Measurements from ENCODE around the gene CPA1.
A peak's percentile ranks its signal among the peaks of the same experiment; 100 is the strongest.

CPA1 gene

DNA sequence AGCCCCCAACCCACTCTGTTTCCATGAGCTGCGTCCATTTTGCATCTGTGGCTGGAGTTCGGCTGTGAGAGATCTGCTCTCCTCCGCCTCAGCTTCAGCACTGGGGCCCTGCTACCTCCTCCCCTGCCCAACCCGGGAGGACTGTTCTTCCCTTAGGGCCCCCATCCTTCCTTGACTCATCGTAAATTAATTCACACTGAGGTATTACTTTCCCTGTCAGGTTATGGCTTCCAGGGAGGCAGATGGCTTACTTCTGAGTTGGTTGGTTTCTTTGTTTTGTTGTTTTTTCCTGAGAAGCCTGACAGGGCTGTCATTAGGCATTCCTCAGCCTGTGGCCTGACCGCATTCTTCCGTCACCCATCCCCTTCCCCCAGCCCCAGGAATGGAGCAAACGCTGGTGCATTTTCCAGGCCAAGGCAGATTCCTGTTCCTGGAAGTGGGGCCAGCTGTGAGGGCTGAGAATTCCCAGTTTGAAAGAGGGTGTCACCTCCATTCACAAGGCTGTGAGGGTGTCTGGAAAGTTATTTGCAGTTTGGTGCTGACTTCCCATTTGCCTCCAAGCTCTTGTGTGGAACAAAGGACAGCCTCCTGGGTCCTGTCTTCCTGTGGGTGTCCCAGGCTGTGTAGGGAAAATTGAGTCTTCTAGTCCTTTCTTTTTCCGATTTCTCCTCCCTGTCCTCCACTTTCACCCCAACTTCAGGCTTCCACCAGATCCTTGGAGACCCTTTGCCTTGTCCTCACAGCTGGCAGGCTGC, 24.0 kb upstream of the CPA1 start:
- no peak for DNase-seq

DNA sequence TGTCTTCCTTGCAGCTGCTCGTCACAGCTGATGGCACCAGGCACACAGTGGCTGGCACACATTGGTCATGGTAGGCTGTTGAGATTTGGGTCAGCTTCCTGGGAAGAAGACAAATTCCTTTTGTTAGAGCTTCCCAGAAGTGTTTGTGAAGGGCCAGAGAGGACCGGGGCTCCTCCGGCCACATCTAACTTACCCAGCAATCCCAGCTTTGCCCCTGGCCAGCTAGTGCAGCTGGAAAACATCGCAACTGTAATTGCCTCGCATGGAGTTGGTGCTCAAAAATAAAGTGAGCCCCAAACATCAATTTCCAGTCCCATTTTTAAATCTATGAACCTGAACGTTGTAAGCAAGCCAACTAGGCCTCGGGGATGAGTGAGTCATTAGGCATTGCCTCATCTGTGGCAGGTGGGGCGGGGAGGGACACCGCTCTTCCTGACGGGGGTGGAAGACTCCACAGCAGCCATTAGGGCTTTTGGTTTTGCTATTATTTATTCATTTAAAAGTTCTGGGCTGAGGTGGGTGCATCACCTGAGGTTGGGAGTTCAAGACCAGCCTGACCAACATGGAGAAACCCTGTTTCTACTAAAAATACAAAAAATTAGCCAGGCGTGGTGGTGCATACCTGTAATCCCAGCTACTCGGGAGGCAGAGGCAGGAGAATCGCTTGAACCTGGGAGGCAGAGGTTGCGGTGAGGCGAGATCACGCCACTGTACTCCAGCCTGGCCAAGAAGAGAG, 23.2 kb upstream of the CPA1 start:
- no peak for DNase-seq

DNA sequence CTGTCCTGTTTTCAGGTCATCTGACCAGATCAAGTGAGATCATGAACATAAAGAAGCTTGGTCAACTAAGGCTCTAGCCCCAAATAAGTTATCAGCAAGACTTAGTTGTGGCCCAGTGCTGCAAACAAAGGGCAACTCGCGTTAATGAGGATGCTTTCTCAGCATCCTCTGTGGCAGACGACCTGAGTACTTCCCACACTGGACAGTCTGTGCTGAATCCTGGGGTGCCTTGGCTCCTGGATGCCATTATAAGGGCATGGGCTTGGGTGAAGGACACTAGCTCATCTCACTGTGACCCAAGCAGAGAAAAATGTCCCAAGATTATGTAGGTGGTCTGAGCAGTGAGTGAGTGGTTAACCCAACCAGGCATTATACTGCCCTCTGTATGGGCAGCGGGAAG, 21.8 kb upstream of the CPA1 start:
- no peak for DNase-seq

DNA sequence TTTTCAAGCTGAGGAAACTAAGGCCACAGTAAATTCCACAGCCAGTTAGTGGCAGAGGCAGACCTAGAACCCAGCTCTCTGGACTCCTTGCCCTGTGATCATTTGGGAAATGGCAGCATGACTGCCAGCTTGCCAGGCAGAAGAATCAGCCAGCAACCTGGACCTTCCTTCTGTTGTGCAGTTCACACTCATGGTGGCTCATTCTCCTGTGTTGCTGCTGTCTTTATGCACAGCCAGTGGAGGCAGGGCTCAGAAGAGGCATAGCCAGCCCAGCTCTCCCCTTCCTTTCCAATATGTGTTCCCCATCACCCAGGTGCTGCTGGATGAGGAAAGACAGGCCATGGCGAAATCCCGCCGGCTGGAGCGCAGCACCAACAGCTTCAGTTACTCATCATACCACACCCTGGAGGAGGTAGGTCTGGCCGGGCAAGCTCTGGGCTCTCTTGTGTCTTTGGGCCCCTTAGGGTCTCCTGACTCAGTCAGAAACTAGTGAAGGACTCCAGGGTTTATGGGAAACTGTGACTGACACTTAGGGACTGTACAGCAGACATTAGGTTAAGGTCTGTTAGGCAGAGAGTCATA, 20.9 kb upstream of the CPA1 start:
- no peak for DNase-seq

DNA sequence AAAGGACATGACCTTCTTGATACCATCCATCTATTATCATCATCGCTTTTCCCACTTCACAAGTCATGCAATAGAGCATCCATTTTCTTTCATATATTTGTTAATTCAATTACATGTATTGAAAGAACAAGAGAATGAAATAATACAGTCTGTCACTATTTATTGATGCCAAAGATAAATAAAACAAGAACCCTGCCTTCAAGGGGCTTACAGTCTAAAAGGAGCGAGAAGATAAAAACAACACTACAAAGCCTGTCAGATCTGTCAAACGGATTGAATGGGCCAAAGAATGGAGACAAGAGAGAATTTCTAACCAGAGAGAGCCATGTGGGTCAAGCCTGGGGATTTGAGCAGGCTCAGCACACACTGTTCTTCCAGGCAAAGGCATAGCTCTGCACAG, 19.8 kb upstream of the CPA1 start:
- DNase-seq = no peak

DNA sequence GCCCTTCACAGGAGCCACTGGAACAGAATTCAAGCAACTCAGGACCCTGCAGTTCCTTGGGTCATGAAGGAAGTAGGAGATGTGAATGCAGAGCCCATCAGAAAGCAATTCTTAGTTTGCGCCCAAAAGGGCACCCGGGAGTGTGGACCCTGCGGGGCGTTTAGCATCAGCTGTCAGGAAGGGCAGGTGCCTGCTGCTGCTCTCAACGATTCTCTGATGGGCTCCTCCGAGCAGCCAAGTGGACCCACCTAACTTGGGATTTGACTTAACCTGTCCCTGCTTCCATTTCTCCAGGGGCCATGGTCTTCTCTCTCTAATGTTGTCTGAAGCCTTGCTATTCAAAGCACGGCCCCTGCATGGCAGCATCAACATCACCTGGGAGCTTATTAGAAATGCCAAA, 18.6 kb upstream of the CPA1 start:
- DNase-seq = no peak

DNA sequence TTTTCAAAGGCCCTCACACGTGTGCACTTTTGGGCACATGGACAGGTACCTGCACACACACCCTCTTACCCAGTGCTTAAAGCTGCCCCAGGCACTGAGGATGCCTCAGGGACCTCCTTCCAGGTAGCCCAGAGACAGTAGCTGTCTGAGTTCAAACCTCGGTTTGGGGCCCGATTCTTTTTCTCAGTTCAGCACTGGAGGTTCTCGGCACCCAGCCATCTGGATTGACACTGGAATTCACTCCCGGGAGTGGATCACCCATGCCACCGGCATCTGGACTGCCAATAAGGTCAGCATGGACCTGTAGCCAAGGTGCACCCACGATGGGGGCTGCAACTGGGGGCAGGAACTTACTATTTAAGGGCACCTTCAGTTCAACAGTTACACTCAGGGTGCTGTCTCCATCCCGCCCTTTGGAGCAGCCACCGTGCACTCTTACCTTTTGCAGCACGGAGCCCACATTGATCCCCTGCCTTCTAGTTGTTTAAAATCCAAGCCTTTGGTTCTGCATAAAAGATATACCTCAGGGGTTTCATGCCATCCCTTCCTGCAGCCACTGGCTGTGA, 18.0 kb upstream of the CPA1 start:
- no peak for DNase-seq

DNA sequence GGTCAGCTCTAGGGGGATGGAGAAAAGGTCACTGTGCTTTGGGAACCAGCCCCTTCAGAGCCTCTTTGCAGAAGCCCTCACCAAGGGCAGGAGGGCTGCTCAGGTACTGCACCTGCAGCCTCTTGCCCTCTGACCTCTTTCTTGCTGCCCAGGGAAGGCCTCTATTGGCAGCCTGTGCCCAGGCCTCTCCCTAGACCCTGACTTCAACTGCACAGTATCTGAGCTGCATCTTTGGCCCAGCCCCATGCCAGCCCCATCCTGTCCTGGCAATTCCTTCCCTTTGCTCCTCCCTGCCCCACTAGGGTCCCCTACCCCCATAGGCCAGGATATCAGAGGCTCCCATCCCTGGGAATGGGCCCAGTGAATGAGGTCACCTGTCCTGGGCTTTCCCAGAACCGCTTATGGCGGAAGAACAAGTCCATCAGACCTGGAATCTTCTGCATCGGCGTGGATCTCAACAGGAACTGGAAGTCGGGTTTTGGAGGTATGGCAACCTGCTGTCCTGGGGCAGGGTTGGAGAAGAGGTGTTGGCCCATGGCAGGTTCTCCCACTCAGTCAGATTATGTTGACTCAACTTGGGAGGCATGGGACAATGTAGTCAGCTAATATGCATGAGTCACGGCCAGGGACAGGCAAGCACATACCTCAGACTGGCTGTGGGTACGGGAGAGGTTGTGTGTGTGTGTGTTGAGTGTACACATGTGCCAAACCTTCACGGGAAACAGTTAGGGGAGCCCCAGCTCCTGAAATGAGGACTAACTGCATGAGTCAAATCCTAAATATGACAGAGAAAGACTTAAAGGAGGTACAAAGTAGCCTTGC, 17.1 kb upstream of the CPA1 start:
- no peak for DNase-seq

DNA sequence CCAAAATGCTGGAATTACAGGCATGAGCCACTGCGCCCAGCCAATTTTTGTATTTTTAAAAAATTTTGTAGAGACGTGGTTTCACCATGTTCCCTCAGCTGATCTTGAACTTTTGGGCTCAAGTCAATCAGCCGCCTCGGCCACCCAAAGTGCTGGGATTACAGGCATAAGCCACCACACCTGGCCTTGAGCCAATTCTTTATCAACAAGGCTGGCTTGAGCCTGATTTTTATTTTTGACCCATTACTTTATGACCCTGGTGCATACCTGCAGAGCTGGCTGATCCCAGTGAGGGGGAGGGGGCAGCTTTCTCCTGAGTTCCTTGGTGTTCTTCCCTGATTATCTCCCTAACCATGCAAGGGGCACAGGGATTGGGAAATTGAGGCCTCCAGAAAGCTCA, 15.8 kb upstream of the CPA1 start:
- no peak for DNase-seq

DNA sequence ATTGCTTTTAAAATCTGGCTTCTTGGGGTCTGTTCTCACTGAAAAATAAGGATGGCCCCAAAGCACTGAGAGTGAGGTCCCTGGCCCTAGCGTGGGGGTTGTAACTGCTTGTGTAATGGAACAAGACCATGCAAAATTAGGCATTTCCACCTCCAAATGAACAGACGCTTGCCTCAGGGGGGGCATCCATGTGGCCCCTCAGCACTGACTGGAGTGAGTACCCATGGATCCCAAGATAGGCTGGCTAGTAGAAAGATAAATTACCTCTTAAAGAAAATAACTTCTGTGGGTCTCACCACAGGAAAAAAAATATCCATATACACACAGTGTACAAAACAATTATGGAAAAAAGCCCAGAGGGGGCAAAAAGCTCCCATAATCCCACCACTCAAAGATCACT, 15.2 kb upstream of the CPA1 start:
- DNase-seq = no peak

DNA sequence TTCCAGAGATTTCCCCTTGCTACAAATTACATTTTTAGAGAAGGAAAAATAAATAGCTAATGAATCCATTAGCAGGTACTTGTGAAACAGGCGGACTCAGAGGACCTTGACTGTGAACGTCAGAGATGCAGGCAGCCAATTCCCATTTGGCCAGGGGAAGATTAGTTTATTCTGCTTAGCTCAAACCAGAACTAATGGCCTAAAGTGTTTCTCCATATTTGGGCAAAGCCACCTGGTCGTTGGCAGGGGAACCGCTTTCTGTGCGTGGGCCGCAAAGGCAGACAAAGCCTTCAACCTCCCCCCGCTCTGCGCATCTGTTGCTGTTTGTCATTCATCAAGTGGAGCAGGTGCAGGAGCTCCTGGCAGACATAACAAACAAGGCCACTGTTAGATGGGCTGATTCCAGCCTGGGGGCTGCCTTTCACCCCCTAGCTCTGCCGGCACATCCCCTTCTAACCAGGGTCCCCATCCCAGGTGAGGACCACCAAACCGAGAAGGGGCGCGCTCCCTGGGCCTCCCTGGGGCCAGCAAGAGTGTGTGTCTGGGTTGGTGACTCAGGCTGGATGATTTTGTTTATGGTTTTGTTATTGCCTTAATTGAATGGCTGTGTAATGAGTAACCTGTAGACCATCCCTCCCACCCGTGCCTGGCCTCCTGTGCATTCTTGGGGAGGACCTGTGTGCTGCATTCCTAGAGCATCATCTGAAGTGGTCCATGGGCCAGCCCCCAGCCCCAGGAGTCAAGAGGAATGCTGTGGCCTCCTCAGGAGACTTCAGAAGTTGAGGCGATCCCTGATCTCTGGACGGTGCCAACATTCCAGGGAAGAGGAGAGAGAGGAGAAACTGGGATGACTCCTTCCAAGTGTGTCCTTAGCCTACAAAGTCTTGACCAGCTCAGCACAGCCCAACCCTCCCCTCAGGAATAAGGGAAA, 14.5 kb upstream of the CPA1 start:
- no peak for DNase-seq

DNA sequence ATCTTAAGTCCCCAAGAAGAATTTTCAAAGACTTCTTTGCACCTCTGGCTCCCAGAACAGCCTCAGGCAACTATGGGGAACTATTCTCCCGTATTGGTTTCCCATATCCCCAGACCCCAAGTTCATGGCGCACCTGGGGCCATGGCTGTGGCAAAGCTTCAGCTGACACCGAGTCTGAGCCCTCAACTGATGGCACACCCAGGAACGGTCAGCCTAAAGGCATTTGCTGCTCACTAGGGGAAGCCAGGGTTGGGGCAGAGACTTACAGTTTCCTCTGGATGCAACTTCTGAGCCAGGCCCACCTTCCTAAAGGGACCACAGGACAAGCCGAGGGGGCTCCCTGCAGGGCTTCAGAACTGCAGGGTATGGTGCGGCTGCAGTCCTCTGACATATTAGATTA, 13.7 kb upstream of the CPA1 start:
- no peak for DNase-seq

DNA sequence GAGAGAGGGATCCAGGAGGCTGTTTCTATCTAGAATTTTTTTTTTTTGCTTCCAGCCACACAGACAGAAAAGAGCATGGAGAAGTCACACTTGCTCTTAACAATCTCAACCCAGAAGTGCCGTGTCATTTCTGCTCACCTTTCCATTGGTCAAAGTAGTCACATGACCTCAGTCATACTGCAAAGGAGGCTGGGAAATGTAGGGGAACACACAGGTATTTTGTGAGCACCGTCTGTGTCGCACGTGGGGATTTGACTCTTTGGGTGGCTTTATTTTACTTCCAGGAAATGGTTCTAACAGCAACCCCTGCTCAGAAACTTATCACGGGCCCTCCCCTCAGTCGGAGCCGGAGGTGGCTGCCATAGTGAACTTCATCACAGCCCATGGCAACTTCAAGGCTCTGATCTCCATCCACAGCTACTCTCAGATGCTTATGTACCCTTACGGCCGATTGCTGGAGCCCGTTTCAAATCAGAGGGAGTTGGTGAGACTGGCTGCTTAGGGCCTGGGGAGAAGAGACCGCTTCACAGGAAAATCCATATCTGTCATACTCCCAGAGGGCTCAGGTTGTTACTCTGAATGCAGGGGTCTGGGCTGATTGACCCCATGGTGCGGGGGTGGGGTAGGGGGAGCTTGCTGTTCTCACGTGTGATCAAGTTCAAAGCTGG, 13.1 kb upstream of the CPA1 start:
- no peak for DNase-seq

DNA sequence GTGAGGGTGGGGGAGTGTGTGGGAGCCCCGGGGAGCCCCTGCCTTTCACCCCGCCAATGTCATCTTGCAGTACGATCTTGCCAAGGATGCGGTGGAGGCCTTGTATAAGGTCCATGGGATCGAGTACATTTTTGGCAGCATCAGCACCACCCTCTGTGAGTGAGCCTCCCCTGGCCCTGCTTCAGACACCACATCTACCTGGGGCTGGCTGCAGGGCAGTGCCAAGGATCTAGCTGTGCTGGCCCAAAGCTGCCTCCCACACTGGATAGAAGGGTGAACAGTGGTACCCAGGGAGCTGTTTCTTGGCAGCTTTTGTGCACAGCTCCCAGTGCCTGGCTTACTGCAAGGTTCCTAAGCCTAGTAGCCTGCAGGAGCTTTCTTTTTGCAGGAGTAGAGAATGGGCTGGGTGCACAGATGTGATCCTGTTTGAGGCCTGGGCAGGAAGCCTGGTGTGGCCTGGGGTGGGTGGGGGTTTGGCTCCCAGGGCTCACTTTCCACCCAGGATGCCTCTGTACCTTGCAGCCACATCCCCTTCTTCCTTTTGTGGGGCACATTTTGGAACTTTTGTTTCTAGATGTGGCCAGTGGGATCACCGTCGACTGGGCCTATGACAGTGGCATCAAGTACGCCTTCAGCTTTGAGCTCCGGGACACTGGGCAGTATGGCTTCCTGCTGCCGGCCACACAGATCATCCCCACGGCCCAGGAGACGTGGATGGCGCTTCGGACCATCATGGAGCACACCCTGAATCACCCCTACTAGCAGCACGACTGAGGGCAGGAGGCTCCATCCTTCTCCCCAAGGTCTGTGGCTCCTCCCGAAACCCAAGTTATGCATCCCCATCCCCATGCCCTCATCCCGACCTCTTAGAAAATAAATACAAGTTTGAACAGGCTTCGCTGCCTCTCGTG, 12.2 kb upstream of the CPA1 start:
- DNase-seq = no peak

DNA sequence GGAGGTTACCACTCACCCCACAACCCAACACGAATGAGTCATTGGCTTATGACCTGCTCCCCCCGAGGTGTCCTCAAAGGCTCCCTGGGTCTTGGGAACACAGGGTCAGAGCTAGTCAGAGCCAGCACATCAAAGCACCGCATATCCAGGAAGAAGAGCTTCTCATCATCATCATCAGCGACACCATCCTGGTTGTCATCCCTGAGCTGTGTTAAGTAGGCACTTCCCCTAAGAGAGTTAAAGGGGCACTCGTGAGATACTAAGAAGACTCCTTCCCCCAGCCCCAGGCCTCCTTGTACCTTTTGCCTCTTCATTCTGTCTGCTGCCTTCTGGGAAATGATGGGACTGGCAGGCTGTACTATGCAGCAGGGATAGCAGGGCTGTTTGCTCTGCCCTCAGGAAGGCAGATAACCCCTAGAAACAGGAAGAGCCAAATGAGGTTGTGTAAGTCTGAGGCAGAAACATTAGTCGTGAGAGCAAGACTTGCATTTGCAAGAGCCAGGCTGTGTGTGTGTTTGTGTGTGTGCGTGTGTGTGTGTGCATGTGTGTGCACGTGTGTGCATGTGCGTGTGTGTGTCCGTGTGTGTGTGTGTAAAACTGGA, 11.1 kb upstream of the CPA1 start:
- peak; percentile 65 for DNase-seq

DNA sequence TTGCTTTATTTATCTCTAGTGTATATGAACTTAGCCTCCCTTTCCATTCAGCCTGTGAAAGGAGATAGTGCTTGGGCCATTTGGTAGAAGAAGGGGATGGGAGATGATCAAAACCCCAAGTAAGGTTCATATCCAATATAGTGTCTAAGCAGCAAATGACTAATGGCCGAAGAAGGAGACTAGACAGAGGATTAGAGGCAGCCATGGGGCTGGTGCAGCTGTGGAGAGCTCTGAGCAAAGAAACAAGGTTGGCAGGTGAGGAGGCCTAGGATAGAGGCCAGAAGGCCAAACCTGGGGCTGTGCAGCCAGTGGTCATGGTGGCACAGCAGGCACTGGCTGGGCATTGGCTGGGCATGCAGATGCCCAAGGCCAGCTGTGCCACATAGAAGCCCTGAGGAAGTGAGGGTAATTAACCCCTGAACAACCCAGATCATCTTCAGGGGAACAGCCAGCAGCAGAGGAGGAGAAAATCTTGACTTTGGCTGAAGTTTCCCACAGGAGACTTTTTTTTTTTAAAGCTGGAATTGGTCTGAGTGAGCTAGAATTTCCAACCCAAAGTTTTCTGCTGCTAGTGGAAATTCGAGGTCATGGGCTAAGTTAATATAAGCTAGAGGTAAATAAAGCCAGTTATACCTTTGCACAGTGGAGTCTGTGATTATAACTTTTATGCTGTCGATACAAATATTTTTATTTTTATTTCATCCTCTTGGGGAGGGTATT, 10.3 kb upstream of the CPA1 start:
- no peak for DNase-seq

DNA sequence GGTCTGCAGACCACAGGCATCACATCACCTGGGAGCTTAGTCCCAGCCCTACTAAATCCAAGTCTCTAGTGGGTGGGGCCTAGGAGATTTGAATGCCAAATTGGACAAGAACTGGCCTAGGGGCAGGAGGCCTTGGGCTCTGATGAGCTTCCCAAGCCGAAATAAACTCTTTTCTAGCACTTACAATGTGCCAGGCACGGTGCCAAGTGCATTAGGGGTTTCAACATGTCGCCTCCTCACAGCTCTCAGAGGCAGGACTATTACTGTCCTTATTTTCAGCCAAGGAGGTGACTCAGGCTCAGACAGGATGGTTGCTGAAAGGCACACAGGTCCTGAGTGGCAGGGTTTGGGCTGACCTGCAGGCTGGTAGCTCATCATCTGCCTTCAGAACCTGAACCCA, 9.2 kb upstream of the CPA1 start:
- DNase-seq = no peak

DNA sequence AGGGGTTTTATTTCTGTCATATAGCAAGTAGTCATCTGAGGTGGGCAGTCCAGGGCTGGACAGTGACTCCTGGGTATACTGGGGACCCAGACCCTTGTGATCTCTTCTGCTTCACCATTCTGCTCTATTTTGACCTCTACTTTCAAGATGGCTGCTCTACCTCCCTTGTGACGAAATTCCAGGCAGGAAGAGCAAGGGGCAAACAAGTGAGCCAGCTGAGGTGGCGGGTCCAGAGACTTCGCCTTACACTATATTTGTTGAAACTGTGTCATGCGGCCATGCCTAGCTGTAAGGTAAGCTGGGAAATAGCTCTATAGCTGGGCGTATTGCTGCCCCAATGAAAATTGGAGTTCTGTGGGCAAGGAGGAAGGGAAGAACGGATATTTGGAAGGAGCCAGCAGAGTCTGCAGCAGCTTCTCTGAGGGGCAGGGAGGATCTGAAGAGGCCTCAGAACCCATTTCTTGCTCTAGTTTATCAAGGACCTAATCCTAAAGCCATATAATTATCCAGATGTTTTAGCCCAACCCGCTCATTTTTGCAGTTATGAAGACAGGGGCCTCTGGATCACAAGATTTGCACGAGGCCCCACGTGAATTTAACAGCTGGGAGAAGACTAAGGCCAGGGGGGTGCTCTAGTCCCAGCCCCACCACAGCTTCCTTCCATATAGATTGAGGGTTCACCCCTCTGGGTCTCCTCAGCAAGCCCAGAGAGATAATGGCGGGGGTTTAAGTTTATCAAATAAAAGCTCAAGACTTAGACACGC, 7.7 kb upstream of the CPA1 start:
- DNase-seq = no peak

Measured in AML-193 (cell line).